Stimulated activated CD4-positive, alpha-beta T cell treated with anti-CD3 and anti-CD28 coated beads, Interleukin-2, amount 100 ng/mL, for 4 hours (primary cell): Measurements from ENCODE around the gene KMT2C.
A peak's percentile ranks its signal among the peaks of the same experiment; 100 is the strongest.
"Not testable (repeated sequence)": the region's sequence is repeated elsewhere in the genome, so short reads cannot be mapped to it uniquely, and the experiment has no call there.

Experiments used
- DNase-seq: peaks from one replicate; pipeline ENCODE4 v3.0.0-alpha.2; 2020; ENCODE audit warnings: low read depth

KMT2C gene

GRCh38 chr7:152435384-152436110 is at the start of gene KMT2C:
KMT2C (minus strand) TSS chr7:152436003; CDS start chr7:152435786, 217 bp downstream.
- DNase-seq = peak; percentile 14

- DNase-seq = no peak
Observed at GRCh38 chr7:152481082-152481481, 45.3 kb upstream of the KMT2C start.

DNA sequence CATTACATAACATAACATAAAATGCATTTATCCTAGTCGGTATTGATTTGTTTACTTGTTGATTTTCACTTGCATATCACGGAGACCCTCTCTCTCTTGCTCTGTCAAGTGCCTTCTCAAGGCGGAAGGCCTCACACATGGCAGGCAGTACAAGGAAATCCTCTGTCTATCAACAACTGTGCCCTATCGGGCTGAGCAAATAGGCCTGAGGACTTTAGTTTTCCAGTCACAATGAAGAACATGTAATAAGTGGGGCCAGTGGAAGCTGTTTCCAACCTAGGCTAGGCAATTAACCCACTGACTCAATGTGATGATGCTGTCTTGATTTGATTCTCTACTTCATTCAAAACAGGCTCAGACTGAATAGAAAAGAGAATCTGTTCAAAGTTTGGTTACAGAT is 44.9 kb upstream of the KMT2C start:
- no peak for DNase-seq

DNA sequence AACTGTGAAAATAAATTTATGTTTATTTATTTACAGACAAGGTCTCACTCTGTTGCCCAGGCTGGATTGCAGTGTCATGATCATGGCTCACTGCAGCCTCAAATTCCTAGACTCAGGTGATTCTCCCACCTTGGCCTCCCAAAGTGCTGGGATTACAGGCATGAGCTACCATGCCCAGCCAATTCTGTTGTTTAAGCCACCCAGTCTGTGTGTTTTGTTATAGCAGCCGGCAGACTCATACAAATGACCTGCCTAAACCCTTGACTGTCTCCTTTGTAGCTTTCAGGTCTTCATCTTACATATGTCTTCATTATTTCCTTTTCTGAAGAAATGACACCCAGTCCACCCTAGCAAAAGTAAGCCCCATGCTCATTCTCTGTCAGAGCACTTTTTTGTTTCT is 43.8 kb upstream of the KMT2C start:
- DNase-seq = no peak

- no peak for DNase-seq
Observed at GRCh38 chr7:152478140-152478539, 42.3 kb upstream of the KMT2C start.

DNA sequence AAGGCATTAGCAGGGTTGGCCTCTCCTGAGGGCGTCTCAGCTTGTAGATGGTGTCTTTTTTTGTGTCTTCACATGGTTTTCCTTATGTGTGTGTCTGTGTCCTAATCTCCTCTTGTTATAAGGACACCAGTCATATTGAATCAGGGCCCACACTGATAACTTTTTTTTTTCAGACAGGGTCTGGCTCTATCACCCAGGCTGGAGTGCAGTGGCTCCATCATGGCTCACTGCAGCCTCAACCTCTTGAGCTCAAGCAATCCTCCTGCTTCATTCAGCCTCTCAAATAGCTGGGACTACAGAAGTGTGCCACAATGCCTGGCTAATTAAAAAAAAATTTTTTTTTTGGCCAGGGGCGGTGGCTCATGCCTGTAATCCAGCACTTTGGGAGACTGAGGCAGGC is 41.3 kb upstream of the KMT2C start:
- DNase-seq = no peak

GRCh38 chr7:152476551-152476950 is 40.7 kb upstream of the KMT2C start:
- DNase-seq = no peak

GRCh38 chr7:152471023-152471620 is 35.3 kb upstream of the KMT2C start:
- not testable (repeated sequence) for DNase-seq

- DNase-seq = not testable (repeated sequence)
Observed at GRCh38 chr7:152470251-152471022, 34.6 kb upstream of the KMT2C start.

DNA sequence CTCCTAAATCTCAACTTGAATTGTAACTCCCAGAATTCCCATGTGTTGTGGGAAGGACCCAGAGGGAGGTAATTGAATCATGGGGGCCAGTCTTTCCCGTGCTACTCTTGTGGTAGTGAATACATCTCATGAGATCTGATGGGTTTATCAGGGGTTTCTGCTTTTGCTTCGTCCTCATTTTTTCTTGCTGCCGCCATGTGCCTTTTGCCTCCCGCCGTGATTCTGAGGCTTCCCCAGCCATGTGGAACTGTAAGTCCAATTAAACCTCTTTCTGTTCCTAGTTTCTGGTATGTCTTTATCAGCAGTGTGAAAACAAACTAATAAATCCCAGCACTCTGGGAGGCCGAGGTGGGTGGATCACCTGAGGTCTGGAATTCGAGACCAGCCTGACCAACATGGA is 33.8 kb upstream of the KMT2C start:
- DNase-seq = not testable (repeated sequence)

DNA sequence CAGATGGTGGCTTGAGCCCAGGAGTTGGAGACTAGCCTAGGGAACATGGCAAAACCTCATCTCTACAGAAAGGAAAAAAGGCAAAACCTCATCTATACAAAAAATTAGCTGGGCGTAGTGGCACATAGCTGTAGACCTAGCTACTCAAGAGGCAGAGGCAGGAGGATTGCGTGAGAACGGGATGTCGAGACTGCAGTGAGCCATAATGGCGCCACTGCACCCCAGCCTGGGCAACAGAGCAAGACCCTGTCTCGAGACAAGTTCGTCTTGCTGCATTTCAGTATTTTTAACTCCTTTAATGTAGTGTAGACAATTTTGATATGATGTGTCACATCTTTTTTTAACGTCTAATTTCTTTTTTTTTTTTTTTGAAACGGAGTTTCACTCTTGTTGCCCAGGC is 31.4 kb upstream of the KMT2C start:
- DNase-seq = no peak

DNA sequence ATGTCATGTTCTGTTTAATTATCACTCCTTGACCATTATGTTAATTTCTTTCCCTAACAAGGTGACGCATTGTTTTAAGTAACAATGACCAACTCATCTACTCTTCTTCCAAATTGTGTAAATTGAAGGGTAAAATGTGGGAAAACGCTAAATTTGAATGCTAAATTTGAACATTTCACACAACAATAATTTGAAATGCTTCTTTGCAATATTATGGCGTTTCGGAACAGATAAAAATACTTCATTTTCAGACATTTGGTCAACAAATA is 29.2 kb upstream of the KMT2C start:
- no peak for DNase-seq

GRCh38 chr7:152464312-152465118 is 28.7 kb upstream of the KMT2C start:
- peak; percentile 38 for DNase-seq

DNA sequence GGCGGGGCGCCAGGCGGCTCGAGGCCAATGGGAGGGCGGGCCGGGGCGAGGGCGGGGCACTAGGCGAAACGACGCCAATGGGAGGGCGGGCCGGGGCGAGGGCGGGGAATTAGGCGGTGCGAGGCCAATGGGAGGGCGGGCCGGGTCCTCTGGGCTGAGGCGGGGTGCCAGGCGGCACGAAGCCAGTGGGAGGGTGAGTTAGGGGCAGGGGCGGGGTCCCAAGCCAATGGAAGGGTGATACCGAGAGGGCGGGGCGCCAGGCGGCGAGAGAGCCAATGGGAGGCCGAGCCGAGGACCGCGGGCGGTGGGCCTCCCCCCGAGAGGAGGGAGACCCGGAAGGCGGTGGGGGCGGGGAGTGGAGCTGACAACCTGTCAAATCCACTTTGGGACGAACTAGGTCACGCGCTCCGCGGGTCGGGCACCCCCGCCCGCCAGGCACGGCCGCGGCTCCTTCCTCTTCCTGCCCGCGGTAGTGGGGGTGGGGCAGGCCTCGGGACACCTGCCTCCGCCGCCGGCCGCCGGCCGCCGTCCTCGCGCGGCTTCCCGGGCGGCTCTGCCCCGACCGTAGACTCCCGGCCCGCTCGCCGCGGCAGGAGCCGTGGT is 28.0 kb upstream of the KMT2C start:
- peak; percentile 100 for DNase-seq

GRCh38 chr7:152462995-152463708 is 27.3 kb upstream of the KMT2C start:
- DNase-seq = no peak

GRCh38 chr7:152459724-152460251 is 24.0 kb upstream of the KMT2C start:
- no peak for DNase-seq

DNA sequence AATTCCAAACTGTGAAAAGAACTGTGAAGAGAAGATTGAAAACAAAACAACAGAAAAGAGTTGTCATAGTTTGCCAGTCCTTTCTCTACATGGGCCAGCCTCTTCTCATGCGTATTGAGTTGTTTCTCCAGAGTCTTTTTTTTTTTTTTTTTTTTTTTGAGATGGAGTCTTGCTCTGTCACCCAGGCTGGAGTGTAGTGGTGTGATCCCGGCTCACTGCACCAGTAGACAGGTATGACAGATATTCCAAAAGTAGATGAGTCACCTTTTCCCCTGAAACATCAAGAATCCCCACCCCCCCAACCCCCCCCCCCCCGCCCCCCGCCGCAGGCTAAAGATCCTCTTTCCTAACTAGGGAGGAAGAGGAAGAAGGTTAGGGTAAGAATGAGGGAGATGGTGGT is 15.6 kb upstream of the KMT2C start:
- DNase-seq = no peak

DNA sequence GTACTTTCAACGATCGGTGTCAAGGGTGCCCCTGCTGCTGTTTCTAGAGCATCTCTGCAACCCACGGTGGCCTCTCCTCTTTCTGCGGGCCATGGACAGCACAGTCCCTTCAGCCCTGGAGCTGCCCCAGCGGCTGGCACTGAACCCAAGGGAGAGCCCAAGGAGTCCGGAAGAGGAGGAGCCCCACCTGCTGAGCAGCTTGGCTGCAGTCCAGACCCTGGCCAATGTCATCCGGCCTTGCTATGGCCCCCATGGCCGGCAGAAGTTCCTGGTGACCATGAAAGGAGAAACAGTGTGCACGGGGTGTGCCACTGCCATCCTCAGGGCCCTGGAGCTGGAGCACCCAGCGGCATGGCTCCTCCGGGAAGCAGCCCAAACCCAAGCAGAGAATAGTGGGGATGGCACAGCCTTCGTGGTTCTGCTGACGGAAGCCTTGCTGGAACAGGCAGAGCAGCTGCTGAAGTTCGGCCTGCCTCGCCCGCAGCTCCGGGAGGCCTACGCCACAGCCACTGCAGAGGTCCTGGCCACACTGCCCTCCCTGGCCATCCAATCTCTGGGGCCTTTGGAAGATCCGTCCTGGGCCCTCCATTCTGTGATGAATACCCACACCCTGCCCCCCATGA is 9.7 kb upstream of the KMT2C start:
- DNase-seq = not testable (repeated sequence)

DNA sequence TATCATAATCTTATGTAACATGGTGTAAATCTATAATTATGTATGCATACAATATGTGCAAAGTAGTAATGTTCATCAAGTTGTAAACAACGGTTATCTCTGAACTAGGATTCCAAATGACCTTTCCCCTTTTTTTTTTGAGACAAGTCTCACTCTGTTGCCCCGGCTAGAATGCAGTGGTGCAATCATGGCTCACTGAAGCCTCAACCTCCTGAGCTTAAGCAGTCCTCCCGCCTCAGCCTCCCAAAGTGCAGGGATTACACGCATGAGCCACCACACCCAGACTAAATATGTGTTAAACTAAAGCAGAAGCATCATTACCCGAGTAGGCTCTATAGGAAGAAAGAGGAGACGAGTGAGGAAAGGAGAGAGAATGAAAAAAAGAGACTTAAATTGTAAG is 7.8 kb upstream of the KMT2C start:
- DNase-seq = no peak

- no peak for DNase-seq
Observed at GRCh38 chr7:152442330-152442835, 6.6 kb upstream of the KMT2C start.
